Measurements from ENCODE around the gene PLEKHA5. TPM values are rescaled to one million over a fixed set of nuclear protein-coding genes. Genes with fewer than 3 reads are reported as not detected.
A peak's percentile ranks its signal among the peaks of the same experiment; 100 is the strongest.
"Not testable (repeated sequence)": the region's sequence is repeated elsewhere in the genome, so short reads cannot be mapped to it uniquely, and the experiment has no call there.

The PLEKHA5 gene
- total RNA-seq, 1 experiment from 2014 or later = 19.6 TPM

DNA sequence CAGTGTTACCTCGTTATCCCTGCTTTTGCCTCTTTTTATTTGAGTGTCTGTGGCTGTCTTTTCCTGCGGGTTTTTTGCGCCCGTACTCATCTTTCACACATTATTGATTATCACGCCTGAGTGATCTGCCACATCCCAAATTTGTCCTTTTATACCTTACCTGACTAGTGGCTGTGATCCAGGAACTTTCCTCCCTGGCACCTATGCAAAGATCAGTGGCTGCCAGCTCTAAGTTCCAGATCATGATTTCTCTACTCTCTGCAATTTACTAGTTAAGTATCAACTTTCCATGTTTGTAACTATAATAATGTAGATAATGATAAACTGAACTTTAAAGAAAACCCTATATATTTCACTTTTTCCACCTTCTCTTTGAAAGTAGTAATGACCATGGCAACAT, 36.9 kb downstream of the PLEKHA5 start:
- DNase-seq (ENCODE audit: low read depth) = no peak

DNA sequence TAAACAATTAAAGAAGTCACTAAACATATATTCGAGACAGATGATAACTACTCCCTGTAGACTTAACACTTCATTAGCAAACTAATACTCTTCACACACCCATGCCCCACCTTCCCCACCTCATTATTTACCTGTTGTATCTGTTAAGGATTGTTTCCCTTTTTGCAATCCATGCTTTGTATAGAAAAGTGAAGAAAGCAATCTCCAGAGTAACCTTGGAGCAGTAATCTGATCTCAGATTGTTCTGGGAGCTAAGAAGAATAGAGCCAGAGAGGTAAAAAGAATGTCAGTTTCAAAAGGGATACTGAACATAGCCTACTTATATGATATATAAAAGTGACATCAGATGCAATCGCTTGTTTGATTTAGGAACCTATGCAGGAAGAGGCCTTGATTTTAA, 37.4 kb downstream of the PLEKHA5 start:
- no peak for DNase-seq (ENCODE audit: low read depth)

DNA sequence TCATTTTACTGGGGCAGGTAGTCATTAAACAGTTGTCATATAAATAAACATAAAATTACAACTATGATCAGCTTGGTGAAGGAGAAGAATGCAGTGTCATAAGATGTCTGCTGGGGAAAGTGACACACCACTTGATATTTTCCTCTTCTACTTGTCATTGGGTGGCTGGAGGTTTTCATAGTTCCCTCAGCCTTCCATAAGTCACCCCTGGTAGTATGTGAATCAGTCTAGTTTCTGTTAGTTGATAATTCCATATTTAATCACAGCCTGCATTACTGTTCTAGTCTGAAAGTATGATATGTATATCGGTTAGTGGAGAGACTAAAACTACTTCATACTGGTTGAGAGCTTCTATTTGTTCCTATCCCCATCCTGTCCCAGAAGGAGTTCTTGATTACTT, 38.2 kb downstream of the PLEKHA5 start:
- no peak for DNase-seq (ENCODE audit: low read depth)

DNA sequence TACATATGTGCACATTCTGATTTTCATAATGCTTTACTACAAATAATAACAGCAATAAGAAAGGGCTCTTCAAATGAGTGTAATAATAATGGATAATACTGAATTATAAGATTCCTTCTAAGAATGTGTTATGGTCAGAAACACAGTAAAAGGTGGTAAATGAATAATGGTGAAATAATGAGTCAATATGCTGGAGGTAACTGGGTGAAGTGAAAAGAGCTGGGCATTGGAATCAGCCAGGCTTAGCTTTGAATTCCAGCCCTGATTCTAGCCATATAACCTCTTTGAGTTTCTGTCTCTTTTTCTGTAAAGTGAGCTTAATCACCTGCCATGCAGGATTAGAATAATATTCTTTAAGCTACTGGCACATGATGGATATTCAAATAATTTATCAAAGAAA, 39.1 kb downstream of the PLEKHA5 start:
- no peak for DNase-seq (ENCODE audit: low read depth)

DNA sequence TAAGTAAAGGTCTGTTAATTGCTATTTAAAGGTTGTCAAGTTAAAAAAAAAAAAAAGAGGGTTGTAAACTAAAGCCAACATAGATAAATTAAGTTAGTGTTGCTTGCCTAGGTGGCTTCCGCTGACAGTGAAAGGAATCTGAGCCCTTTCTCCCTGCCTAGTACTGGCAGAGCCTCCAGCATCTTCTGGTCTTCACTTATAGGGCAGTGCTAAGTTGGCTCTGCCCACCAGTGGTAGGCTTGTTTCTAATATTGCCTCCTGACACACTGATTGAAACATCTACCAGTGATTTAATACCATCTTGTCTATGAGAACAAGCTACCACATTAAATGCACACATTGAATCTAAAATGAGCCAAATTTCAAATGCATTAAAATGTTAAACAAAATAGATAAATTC, 39.7 kb downstream of the PLEKHA5 start:
- no peak for DNase-seq (ENCODE audit: low read depth)

DNA sequence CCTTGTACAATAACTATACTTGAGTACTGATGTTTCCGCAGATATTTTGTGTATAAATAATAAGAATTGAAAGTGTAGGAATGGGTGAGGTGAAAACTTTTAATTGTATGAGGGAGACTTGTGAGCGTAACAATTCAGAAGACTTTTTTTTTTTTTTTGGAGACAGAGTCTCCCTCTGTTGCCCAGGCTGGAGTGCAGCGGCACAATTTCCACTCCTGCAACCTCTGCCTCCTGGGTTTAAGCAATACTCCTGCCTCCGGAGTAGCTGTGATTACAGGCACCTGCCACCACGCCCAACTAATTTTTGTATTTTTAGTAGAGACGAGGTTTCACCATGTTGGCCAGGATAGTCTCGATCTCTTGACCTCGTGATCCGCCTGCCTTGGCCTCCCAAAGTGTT, 40.8 kb downstream of the PLEKHA5 start:
- not testable (repeated sequence) for DNase-seq (ENCODE audit: low read depth)

DNA sequence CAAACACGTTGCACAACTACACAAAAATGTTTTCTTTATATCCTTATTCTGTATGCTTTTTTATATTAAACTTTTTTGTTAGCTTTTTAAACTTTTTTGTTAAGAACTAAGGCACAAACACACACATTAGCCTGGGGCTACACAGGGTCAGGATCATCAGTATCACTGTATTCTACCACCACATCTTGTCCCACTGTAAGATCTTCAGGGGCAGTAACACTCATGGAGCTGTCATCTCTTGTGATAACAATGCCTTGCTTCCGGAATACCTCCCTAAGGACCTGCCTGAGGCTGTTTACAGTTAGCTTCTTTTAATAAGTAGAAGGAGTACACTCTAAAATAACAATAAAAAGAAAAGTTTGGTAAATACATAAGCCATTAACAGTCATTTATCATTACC, 42.2 kb downstream of the PLEKHA5 start:
- DNase-seq (ENCODE audit: low read depth) = peak; percentile 79

DNA sequence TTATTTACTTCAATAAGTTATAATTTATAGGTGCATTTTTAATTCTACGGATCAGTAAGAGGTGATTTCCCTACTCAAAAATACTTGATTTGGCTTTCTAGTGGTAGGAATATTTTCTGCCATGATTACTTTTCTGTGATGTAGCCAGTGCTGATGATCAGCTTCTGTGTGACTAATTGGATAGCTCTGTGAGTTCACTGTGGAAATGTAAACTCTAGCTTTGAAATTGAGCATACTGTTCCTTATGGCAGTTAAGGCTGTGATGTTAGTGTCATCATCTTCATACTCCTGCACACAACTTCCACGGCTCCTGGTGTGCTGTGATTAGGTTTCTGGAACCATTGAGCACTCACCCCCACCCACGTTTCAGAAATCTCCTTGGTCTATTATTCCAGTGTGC, 48.2 kb downstream of the PLEKHA5 start:
- DNase-seq (ENCODE audit: low read depth) = no peak

DNA sequence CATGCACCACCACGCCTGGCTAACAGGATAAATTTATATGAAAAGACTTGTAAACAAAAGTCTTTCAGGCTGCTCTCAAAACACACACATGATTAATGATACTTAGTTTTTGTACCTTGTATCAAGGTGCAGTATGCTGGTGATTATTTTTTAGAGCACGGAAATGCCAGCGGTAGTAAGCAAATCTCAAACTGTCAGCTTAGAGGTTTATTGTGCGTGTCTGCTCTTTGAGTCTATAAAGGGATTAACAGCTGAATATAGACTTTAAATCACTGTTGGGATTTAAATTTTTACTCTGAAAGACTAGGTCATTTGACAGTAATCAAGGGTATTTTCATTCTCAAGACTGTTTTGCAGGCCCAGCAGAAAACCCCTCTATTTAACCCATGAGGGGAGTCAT, 50.5 kb downstream of the PLEKHA5 start:
- no peak for DNase-seq (ENCODE audit: low read depth)

DNA sequence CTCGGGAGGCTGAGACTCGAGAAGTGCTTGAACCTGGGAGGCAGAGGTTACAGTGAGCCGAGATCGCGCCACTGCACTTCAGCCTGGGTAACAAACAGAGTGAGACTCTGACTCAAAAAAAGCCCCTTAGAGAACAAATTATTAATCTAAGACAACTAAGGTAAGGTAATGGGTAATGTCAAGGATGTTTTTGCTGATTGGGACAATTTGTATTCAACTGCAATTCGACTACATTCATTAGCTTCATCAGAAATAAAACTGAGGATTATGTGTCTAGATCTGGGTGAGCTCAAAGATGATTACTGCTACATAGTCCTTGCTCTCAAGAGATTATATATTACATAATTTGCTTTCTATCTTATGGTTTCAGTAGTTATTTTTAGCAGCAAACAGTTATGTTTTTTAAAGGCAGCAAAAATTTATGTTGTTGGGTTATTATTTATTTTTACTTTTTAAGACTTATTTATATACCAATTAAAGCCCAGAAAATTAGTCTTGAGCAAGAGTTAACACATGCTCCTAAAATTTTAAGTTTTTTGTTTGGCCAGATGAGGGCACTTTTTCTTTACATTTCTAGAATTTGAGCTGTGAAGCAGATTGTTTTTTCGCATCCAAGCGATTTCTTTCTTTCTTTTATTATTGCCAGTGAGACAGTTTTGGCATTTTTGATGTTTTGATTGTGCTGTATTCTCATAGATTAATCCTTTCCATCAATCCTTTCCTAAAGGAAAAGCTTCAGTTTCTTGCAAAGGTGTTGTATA, 52.3 kb downstream of the PLEKHA5 start:
- DNase-seq (ENCODE audit: low read depth) = no peak

DNA sequence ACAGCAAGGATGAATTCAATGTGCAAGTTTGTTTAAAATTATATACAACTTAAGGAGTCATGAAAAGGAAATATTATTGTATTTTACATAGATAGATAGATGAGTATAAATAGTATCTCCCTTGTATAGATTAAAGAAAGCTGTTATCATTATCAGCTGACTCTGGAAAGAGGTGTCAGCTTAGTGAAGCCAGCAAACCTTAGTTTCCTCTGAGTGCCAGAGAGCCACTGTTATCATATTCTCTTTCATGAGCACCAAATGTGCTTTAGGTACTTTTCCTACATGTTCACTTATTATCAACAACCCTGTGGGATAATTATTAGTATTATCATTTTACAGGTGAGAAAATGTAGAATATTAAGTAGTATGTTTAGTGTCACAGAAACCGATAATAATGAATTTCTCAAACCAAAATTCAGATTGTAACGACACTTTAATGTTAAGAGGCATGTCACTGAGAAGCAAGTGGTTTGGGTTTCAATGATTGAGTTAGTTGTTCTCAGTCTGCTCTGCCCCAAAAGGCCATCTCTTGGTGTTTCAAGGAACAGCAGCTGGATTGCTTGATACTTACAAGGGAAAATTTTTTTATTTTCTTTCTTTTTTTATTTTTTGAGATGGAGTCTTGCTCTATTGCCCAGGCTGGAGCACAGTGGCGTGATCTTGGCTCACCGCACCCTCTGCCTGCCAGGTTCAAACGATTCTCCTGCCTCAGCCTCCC, 53.7 kb downstream of the PLEKHA5 start:
- DNase-seq (ENCODE audit: low read depth) = no peak

DNA sequence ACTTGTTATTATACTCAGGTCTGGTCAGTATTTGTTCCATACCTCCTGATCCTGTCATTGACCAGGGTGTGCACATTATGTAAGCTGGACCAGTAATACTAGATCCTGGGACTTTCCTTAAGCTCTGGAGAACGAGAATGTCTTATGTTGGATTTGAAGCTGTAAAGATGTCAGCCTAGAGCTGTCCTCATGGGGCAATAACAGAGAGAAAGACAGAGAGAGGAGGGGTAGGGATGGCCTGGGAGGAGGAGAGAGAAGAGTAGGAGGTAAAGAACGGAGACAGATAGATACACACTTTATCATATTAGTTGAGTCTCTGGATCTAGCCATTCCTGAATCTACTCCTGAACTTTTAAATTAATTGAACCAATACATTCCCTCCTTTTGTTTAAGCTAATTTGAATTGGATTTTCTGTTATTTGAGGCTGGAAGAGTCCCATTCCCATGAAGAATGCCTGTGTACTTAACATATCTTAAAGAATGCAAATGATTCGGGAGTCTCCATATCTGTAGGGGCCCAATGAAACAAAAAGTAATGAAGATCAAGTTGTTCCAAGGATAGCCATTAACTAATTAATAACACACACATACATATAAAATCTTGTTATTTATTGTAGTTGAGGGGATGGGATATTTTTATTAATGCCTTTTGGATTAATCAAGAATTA, 55.9 kb downstream of the PLEKHA5 start:
- no peak for DNase-seq (ENCODE audit: low read depth)

DNA sequence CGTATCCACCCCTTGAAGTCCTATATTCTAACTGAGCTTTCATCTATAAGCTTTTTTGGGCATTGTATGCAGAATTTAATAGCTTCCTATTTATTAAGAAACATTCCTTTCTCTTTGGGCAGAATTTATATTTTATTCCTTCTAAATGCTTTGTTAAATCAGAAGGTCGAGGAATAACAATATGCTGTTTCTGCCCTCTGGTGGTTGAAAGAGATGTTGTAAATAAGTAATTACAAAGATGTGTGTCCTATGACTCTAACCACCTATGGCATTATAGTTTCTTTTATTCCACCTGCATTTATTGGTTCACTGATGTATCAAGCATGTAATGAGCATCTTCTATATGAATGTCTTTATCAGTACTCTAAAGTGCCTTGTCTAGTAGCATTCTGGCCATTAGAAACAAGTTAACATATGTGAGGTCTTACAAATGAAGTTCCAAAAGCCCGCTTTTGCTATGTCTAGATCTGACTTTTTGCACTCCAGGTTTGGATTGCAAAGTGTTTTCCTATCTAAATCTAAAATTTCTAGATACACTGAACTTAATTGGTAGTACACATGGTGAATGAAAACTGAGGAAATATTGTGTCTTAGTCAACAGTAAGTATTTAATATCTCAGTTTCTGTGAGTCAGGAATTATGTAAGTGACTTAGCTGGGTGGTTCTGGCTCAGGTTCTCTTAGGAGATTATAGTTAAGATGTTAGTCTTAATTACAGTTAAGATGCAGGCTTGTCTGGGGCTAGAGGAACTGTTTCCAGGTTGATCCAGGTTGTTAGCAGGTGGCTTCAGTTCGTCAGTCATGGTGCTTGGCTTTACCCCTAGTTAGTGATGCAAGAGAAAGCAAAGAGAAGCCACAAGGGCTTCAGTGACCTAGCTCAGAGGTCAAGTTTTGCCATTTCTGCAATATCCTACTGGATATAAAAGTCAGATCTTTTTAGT, 57.5 kb downstream of the PLEKHA5 start:
- peak; percentile 64 for DNase-seq (ENCODE audit: low read depth)

DNA sequence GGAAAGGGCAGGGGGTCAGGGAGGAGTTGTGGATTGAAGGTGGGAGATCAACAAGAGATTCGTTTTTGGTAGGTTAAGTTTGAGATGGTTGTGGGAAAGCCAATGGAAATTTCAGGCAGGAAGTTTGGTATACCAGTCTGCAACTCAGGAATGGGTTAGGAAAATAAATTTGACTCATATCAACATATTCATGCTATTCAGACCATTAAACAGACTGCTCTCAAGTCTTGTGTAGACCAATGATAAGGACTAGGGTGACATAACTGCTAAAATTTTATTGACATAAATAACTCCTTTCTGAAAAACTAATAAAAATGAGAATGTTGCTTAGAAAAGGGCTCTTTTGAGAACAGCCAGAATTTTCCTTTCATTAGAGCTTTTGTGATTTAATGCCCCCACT, 60.0 kb downstream of the PLEKHA5 start:
- DNase-seq (ENCODE audit: low read depth) = no peak

DNA sequence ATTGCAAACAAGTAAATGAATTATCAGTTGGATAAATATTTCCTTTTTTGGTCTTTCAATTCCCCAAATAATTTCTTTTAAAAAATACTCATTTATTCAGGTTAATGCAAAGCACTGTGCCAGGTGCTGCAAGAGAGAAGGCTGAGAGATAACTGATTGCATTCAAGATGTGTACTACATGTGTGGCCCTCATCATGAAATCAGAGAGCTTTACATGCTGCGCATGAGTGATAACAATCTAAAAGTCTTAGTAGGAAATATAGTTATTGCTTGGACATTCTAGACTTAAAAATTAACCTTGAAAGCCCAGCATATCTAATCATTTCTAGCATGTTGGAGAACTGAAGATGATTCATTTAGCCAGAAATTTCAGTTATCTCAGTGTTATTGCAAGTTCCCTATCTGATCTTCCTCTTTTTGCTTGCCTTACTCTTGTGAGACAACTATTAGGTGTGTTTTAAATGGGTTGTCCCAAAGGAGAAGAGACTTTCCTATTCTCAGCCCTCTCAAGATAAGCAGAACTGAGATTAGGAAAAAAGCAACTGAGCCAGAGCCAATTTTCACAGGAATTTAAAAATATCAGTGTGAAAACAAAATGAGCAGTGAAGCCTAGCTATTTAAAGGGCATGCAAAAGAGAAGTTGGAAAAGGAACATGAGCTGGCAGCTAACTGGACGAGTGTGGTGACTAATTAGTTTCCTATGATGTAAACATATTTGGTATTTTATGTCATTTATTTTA, 60.9 kb downstream of the PLEKHA5 start:
- DNase-seq (ENCODE audit: low read depth) = peak; percentile 54

DNA sequence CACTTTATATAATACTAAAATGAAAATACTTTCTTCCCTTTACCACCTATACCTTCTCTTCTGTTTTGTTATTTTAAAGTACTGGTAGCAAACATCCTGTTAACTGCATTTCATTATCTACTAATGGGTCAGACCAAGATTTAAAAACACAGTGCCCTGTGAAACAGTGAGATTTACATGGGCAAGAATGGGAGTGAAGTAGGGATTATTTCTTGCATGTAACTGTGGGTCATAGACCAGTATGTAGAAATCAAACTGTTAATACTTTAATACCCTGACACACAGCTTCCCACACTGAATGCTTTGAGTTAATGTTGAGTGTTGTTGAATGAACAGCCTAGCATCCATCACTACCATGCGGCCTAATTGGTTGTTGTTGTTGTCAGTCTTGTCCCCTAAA, 61.6 kb downstream of the PLEKHA5 start:
- DNase-seq (ENCODE audit: low read depth) = no peak

DNA sequence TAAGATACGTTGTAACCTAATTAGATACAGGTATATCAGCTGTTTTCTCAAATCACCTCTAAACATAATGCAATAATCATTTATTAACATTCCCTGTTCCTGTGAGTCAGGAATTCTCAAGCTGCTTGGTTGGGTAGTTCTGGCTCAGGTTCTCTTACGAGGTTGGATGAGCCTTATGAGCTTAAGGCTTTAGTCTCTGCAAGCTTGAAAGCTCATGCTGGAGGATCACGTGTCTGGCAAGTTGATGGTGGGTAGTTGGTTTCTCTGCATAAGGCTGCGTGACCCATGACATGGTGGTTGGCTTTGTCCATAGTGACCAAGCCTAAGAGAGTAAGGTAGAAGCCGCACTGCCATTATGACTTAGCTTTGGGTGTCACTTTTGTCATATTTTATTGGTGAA, 62.0 kb downstream of the PLEKHA5 start:
- no peak for DNase-seq (ENCODE audit: low read depth)

DNA sequence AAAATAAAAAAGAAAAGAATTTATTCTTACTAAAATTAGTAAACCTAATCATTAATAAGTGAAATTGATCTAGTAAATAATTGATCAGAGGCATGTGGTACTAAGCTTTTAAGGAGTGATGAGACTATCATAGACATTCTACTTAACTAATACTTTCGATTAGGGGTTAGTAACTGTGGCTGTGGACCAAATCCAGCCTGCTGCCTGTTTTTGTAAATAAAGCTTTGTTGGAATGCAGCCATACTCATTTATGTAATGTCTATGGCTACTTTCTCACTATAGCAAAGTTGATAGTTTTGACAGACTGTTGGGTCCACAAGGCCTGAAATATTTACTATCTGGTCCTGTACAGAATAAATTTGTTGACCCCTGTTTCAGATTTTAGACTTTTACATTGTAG, 63.2 kb downstream of the PLEKHA5 start:
- DNase-seq (ENCODE audit: low read depth) = no peak

DNA sequence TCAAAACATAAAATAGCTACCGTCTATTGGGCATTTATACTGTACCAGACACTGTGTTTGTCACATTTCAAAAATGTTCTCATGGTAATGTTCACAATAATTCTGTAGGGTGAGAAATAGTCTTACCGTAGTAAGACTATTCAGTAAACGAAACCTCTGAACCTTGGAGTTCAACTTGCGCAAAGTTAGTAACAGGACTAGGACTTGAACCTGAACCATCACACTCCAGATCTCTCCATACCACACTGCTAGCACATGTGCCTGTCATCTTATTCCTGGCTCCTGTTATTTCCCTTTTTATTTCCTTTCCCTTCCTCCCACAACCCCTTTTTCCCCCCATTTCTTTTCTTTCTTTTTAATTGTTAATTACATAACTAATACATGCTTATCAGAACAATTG, 65.4 kb downstream of the PLEKHA5 start:
- no peak for DNase-seq (ENCODE audit: low read depth)

DNA sequence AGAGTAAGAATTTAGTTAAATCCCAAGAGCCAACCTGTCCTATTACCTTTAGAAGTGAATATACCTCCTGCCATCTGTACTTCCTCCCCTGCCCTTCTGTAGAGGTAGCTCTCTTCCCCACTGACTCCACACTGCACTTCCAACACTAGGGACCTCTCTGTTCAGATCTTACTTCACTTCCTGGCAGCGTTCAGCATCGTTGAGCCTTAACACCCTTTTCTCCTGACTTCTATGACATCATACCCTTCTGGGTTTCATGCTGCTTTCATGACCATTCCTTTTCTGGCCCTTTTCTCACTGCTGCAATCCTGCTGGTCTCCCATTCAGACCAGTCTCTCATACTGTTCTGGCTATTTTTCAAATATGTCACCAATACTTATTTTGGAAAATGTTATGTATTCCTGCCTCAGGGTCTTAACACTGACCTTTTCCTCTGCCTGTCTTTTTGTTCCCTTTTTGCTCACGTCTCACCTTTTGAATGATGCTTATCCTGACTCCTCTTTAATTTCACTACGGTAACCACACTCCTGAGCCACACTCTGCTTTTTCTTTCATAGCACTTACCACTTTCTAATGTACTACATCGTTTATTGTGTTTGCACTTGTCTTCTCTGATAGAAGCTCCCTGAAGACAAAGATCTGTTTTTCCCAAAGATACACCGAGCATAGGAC, 67.6 kb downstream of the PLEKHA5 start:
- DNase-seq (ENCODE audit: low read depth) = peak; percentile 56

DNA sequence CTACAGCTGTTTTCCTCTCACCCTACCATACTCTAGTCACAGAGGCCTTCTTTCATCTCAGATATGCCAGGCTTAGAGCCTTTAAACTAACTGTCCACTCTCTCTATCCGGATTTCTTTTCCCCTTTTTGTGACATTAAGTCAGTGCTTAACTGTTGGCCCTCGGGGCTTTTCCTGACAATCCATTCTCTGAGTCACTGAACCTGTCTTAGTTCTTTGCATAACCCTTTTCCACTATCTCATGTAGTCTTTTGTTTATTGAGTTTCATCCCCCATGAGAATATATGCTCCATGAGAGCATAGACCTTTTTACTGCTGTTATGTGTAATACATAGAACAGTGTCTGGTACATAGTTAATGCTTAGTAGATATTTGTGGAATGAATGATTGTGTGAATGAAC, 68.7 kb downstream of the PLEKHA5 start:
- DNase-seq (ENCODE audit: low read depth) = peak; percentile 97
